GM15510 (cell line): Measurements from ENCODE around the gene ITM2B.

Experiments used
- POLR2A ChIP-seq: IDR thresholded peaks from 3 replicates; pipeline ENCODE4 v1.6.1; 2011; ENCODE audit warnings: borderline replicate concordance; ENCODE audit not compliant: insufficient read length; ENCODE audit errors: extremely low read depth

Gene ITM2B

DNA sequence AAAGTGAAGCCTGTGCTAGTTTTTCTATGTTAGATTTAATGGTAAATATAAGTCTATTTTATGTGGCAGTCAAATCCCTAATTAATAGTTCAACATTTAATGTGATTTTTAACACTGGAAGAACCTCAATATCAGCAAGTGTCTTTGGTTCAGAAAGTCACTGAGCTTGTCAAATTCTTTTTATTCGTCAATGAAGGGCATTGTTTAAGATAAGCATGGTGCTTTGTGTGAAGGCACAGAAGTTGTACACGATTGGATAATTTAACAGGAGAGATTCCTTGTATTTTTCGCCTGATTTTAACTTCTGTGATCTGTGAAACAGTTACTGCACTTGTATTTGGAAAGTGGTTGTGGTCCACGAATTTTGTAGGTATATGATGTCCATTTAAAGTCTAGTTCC lies 40.3 kb downstream of the ITM2B start:
- TF ChIP-seq POLR2A: no peak

DNA sequence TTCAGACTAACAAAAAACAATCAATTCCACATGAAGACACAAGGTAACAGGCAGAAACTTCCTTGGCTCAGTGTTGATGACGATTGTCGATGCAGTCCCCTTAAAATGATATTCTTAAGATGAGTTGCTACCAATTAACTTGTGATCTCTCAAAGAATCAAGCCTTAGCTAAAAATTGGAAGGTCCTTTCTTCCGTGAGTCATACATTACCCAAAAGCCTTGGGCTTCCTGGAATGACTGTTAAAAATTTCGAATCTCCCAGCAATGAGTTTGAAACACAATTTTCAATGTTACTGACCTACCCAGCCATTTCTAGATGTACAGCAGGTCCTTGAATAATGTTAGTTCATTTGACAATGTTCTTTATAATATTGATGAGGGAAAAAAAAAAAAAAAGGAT lies 42.5 kb downstream of the ITM2B start:
- TF ChIP-seq POLR2A: no peak

DNA sequence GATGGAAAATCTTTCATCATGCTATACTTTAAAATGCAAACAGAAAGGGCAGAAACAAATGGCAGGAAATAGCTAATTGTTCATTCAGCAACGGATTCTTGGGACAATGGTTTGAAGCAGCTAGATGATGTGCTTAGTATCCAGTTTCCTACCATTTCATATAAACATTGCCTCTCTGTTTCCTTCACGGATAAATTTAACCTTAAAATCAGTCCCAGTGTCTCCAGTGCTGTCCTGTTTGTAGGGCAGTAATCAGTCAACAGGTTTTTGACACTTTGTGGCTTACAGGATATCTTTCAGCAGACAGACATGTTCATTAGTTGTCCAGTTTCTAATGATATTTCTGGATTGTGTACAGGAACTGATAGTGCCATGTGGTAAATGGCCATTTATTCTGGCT lies 45.8 kb downstream of the ITM2B start:
- no peak for TF ChIP-seq POLR2A

DNA sequence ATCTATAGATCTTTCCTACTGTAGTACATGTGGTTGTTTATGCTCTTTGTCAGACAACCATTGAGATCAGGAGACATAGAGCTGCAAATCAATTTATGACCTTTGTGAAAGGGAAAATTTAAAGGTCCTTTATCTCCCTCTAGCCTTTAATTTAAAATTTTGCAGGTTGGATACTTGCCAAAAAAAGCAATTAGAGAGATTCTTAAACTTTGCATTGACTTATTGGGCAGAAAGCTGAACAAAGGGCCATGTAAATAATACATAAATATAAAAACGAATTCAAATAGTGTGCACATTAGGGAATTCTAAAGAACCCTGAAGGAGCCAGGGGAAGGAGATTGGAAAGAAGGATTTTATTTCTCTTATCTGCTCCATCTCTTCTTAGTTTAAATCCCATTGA lies 48.5 kb downstream of the ITM2B start:
- TF ChIP-seq POLR2A: no peak

DNA sequence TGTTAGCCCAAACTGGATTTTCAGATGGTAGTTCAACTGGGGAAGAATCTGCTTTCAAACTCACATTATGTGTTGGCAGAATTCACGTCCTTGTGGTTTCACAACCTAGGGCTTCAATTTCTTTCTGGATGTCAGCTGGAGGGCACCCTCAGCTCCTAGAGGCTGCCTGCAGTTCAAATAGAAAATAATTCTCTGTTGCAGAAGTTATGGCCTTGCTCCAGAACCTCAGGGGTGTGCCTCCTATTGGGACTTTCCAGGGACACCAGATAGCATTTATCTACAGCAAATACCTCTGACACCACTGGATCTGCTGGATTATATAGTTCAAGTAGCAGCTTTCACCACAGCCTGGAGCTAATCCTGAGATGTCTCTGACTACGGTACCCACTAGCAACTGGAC lies 58.7 kb downstream of the ITM2B start:
- TF ChIP-seq POLR2A: no peak

DNA sequence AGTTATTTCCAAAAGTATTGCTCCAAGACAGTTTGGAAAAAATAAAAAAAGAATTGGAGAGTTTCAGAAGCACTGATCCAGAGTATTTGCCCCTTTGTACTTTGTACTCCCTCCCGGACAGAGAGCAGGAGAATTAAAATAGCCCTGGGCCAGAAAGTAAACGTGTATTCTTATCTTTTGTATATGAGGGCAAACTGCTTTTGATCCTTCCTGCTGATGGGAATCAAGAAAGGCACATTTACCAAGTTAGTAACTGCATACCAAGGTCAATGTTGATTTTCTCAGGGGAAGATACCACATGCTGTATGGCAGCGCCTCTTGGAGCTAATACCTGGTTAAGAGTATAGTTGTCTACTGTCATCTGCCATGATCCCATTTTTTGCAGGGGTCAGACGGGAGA lies 59.6 kb downstream of the ITM2B start:
- no peak for TF ChIP-seq POLR2A

GRCh38 chr13:48294653-48295052 lies 61.6 kb downstream of the ITM2B start:
- no peak for TF ChIP-seq POLR2A

- TF ChIP-seq POLR2A: no peak
Measured at GRCh38 chr13:48295271-48295670, 62.3 kb downstream of the ITM2B start.

DNA sequence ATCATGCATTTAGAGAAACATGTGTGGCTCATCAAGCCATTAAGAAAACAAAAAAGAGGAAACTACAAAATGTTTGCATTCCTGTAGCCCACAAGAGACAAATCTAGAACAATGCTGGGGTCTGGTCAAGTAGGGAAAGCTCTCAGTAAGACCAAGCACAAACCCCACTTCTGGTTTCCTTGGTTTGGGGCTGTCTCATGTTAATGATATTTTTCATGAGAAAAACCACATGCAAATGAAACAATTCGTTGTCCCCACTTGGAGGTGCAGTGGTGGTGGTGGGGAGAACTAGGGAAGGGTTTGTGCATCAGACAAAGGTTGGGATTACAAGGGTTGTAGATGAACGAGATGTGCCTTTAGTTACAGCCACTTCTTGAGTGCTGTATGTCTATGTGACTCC lies 63.5 kb downstream of the ITM2B start:
- no peak for TF ChIP-seq POLR2A

DNA sequence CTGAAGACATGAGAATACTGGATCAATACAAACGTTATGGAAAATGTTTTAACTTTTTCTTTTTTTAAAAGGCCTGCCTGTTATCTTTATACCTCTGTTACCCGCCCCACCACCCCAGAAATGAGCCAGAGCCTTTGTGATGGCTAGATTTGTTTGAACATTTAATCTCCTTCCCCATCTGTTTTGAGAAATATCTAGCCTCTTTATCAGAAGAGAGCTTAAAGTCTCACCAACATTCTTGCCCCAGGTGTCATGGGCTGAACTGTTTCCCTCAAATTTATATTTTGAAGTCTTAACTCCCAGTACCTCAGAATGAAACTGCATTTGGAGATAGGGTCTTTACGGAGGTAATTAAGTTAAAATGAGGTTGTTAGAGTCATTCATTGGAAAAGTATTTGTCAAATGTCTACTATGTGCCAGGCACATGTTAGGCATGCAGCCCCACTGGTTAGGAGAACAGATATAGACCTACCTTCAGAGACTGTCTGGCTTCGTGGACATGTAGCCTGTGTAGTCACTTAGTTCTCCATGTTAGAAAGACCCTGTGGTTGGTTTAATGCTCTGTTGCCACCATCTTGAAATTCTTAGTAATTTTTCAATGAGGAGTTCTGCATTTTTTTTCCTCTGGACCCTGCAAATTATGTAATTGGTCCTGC lies 64.3 kb downstream of the ITM2B start:
- TF ChIP-seq POLR2A: no peak

- no peak for TF ChIP-seq POLR2A
Measured at GRCh38 chr13:48299591-48299990, 66.6 kb downstream of the ITM2B start.

DNA sequence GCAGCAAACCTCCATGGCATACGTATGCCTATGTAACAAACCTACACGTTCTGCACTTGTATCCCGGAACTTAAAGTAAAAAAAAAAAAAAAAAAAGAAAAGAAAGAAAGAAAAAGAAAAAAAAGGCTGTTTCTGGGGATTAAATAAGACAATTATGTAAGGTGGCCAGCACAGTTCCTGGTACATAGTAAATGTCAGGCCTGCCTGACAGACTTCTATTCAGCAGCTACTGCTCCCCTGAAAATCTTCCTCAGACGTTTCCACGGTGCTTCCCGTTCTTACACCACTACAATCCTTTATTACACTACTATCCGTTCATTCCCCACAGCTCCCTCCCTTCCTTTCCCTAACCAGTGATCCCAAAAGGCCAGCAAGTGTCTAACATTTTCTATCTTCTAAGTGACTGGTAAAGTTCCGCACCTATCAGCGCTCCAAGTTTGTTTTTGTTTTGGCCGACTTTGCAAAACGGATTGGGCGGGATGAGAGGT lies 69.9 kb downstream of the ITM2B start:
- TF ChIP-seq POLR2A: no peak

DNA sequence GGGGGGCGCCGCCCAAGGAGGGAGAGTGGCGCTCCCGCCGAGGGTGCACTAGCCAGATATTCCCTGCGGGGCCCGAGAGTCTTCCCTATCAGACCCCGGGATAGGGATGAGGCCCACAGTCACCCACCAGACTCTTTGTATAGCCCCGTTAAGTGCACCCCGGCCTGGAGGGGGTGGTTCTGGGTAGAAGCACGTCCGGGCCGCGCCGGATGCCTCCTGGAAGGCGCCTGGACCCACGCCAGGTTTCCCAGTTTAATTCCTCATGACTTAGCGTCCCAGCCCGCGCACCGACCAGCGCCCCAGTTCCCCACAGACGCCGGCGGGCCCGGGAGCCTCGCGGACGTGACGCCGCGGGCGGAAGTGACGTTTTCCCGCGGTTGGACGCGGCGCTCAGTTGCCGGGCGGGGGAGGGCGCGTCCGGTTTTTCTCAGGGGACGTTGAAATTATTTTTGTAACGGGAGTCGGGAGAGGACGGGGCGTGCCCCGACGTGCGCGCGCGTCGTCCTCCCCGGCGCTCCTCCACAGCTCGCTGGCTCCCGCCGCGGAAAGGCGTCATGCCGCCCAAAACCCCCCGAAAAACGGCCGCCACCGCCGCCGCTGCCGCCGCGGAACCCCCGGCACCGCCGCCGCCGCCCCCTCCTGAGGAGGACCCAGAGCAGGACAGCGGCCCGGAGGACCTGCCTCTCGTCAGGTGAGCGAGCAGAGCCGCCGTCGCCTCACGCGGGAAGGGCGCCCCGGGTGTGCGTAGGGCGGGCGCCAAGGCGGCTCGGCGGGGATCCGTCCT lies 70.5 kb downstream of the ITM2B start, which contains the start of gene RB1:
TSS of gene RB1 (plus strand) at position 393 of the 784 bp plus-strand sequence. CDS start at position 555, 162 bp downstream.
- TF ChIP-seq POLR2A: peak; percentile 90

DNA sequence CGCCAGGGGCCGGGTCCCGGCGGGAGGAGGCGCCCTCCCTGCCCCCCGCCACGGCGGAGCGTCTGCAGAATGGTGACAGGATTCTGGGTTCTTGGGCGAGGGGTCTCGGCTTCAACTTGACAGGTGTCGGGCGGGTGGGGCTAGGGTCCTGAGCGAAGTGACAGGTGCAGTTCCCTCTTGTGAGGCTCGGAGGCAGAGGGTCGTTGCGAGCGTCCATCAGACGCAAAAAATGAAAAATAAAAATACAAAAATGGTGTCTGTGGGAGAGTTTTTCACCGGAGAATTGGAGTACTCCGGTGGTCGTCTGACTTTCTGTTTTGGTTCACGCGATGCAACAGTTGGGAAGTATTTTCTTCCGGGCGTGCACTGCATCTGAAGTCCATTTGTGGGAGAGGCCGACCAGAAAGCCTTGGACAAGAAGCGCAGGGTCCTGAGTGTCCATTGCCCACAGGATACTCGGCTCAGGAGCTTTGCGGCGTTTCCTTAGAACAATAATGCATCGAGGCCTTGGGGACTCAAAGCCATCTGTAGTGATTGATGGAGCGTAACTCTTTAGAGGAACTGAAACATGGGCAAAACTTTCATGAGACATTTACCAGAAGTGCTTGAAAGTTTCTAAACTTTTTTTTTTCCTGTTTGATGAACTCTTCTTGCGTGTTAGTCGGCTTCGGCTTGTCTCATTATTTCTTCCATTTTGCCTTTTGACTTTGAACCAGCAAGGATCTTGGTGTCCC lies 71.3 kb downstream of the ITM2B start:
- peak; percentile 60 for TF ChIP-seq POLR2A

DNA sequence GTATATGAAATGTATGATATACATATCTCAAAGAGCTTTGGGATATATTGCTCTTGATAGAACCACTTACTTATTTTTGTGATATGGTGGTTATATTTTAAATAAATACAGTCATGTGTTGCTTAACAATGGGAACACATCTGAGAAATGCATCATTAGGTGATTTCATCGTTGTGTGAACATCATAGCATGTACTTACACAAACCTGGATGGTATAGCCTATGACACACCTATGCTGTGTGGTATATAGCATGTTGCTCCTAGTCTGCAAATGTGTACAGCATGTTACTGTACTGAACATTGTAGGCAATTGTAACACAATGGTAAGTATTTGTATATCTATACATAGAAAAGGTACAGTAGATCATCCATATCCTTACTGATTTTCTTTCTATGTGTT lies 78.2 kb downstream of the ITM2B start:
- TF ChIP-seq POLR2A: no peak
